22Rv1 (cell line): ENCODE measurements around the gene TMX4.

Experiments
- H3K27ac ChIP-seq: fragments of 450-650 bp; 2 replicates; pipeline ENCODE4 v1.5.1; 2017
- CTCF ChIP-seq: fragments of 450-650 bp; IDR thresholded peaks from 2 replicates; pipeline ENCODE4 v1.5.1; 2017; ENCODE audit warnings: mild to moderate bottlenecking
- ZFX ChIP-seq: fragments of 450-650 bp; IDR thresholded peaks from 2 replicates; pipeline ENCODE4 v1.6.1; 2017; ENCODE audit warnings: antibody characterized with exemption, borderline replicate concordance

TMX4 gene, protein sequence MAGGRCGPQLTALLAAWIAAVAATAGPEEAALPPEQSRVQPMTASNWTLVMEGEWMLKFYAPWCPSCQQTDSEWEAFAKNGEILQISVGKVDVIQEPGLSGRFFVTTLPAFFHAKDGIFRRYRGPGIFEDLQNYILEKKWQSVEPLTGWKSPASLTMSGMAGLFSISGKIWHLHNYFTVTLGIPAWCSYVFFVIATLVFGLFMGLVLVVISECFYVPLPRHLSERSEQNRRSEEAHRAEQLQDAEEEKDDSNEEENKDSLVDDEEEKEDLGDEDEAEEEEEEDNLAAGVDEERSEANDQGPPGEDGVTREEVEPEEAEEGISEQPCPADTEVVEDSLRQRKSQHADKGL

DNA sequence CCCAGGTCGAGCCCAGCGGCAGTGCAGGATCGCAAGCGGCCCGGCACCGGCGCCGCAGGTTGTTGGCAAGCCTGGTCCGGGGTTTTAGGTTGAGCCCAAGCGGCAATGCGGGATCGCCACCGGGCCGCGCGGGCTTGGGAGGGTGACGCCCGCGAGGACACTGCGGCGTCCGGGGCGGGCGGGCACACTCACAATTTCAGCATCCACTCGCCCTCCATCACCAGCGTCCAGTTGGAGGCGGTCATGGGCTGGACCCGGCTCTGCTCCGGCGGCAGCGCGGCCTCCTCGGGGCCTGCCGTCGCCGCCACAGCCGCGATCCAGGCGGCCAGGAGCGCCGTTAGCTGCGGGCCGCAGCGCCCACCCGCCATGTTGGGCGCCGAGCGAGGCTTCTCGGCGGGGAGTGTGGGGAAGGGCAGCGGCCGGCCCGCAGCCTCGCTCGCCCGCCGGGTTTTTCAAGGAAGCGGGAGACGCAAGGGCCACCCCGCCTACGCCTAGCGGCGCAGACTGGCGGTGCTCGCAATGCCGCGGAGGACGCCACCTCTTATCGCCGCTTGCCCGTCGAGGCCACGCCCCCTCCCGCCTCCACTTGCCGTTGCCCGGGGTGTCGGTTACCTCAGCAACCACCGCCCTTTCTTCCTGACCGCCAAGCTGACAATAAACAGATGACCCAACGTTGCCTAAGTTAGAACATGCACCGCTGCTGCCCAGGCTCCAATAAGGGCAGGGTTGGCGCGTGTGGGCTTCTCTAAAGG lies at the start of gene TMX4:
Gene TMX4 (minus strand): TSS at position 516 of the 752 bp plus-strand sequence. CDS start 148 bp downstream, at position 368.
- H3K27ac ChIP-seq: peak within 1 kb of the TSS; percentile 95
- TF ChIP-seq CTCF: peak; percentile 63
- no peak for TF ChIP-seq ZFX

DNA sequence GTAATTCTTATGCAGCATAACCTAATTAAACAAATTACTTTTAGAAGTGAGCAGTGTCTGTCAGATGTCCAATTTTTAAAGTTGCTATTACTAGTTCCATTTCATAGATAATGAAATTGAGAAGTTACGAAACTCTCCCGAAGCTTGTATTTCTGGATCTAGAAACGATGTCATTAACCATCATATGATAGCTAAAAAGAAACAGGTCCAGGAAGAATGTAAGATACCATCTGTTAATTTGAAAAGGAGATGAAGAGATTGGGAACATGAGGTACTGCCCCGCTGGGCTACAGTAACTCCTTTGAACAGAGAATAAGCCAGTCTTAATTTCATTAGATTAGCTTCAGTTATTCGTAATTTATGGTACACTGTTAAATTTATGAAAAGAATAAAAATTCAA lies 47.5 kb upstream of the TMX4 start:
- no peak for TF ChIP-seq ZFX
- TF ChIP-seq CTCF: no peak
- H3K27ac ChIP-seq: no peak overlapping the region

DNA sequence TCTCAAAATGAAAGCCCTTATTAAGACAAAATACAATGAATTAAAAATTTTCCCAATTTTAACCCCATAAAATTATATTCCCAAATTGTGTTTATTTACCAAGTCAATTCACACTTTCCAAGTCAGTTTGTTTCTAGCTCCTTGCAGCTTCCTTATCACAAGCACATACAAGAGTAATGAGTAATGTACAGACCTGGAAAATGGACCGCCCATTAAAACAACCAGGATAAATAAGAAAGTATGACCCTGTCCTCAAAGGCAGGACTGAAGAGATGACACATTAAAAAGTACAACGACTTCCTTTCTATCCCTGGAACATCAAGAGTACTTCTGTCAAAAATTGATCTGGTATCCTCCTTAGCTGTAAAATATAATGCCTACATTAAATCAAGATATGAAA lies 47.1 kb upstream of the TMX4 start:
- H3K27ac ChIP-seq: no peak overlapping the region
- TF ChIP-seq CTCF (no peak), ZFX (no peak)

DNA sequence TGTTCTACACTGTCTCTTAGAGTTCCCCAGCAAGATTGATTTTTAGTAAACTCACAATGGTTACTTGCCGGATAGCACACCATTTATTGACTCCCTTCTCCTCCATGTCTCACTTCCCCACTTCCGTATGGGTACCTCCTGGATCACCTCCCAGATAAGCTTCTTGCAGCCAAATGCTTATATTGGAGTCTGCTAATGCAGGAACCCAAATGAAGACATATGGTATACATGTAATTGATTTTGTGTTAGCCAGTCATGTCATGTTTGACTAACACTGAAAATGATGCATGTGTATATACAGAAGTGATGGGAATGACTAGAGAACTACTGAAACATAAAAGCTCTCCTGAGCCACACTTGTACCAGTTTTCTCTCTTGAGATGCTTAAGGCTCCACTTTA lies 46.1 kb upstream of the TMX4 start:
- TF ChIP-seq CTCF: no peak
- no peak for TF ChIP-seq ZFX
- no peak overlapping the region for H3K27ac ChIP-seq

- TF ChIP-seq ZFX (no peak), CTCF (no peak)
Measured at GRCh38 chr20:8062756-8063155, 43.2 kb upstream of the TMX4 start.

DNA sequence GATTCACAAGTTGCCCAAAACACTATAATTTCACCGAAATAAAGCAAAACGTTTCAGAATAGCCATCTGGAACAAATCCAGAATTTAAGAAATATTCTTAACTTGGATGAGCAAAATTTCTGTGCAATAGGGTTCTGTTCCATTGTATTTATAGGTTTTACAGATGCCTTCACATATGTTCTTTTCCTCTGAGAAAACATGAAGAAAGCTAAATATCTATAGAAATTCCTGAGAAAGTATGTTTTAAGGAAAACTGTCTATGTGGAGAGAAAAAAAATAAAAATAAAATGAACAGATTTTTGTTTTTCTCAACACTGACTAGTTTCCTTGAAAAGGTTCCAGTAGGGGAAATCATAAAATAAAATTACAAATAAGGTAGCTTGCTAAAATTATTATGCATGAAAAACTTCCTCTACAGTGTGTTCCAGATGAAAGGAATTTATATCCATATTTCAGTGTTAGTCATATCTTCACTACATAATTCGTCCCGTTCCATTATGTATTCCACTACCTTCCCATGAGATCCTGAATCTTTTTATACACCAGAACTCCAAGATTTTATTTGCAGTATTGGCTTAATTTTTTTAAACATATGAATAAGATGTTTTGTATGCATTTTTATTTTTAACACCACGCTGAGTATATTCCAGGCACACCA lies 42.4 kb upstream of the TMX4 start:
- no peak overlapping the region for H3K27ac ChIP-seq
- no peak for TF ChIP-seq ZFX
- TF ChIP-seq CTCF: no peak

More at GRCh38 chr20:8062756-8063155, 43.2 kb upstream of the TMX4 start:
- no peak overlapping the region for H3K27ac ChIP-seq
